ENCODE measurements around the gene APOC3. TPM values are rescaled to one million over a fixed set of nuclear protein-coding genes. Genes with fewer than 3 reads are reported as not detected.

Gene APOC3
- total and polyA plus RNA-seq, 11 donors = 0.39 to 9.9 TPM; not detected in 9

GRCh38 chr11:116804001-116804400 is 25.7 kb upstream of the APOC3 start:
- Histone ChIP-seq H3K4me1 (peaks cover 0 to 3% (median 0%) of the 10 kb centered on the region in 12 donors), H3K27ac (no peak overlapping the region), H3K9me3 (no peaks in the 10 kb centered on the region), H3K4me3 (no peak overlapping the region), H3K27me3 (no peaks in the 10 kb centered on the region), H3K36me3 (no peaks in the 10 kb centered on the region)
- WGBS, 4 donors = 55 to 61% (median 57%) methylated on average over 3 of the region's 3 CpGs
- DNase-seq = no peak
- intact Hi-C loops (cut with DNase I) = no loop called here
- no peak for TF ChIP-seq POLR2A (IDR thresholded peaks at IDR 0.05)
- TF ChIP-seq CTCF (IDR thresholded peaks at IDR 0.05) = no peak
- ATAC-seq = no peak

GRCh38 chr11:116807601-116808261 is 22.0 kb upstream of the APOC3 start:
- H3K4me1 ChIP-seq = no peaks in the 10 kb centered on the region
- no peaks in the 10 kb centered on the region for H3K27me3 ChIP-seq
- intact Hi-C loops (cut with DNase I) = no loop called here
- no peak for DNase-seq
- ATAC-seq = no peak
- TF ChIP-seq POLR2A (IDR thresholded peaks at IDR 0.05) (no peak), CTCF (IDR thresholded peaks at IDR 0.05) (no peak)
- H3K4me3 ChIP-seq = no peak overlapping the region
- no peaks in the 10 kb centered on the region for H3K9me3 ChIP-seq
- no peaks in the 10 kb centered on the region for H3K36me3 ChIP-seq
- WGBS, 4 donors = 84 to 91% (median 86%) methylated on average over 6 of the region's 6 CpGs
- H3K27ac ChIP-seq = no peak overlapping the region

GRCh38 chr11:116808262-116809175 is 21.2 kb upstream of the APOC3 start:
- Histone ChIP-seq H3K36me3 (no peaks in the 10 kb centered on the region), H3K4me1 (peaks cover 0 to under 1% (median 0%) of the 10 kb centered on the region in 12 donors), H3K27ac (no peak overlapping the region), H3K4me3 (no peak overlapping the region), H3K27me3 (no peaks in the 10 kb centered on the region), H3K9me3 (peaks cover 0 to 4% (median 0%) of the 10 kb centered on the region in 12 donors)
- TF ChIP-seq CTCF (IDR thresholded peaks at IDR 0.05) (no peak), POLR2A (IDR thresholded peaks at IDR 0.05) (no peak)
- no peak for DNase-seq
- intact Hi-C loops (cut with DNase I) = no loop called here
- ATAC-seq = no peak
- 81 to 86% (median 83%) methylated on average over 14 of the region's 14 CpGs for whole genome bisulfite sequencing, 4 donors

- no peaks in the 10 kb centered on the region for H3K27me3 ChIP-seq
- peaks cover 0 to 14% (median 0%) of the 10 kb centered on the region in 12 donors for H3K4me1 ChIP-seq
- ATAC-seq (no peak), DNase-seq (no peak)
- no peaks in the 10 kb centered on the region for H3K36me3 ChIP-seq
- 78 to 86% (median 82%) methylated on average over 3 of the region's 3 CpGs for WGBS, 4 donors
- H3K27ac ChIP-seq = no peak overlapping the region
- intact Hi-C loops (cut with DNase I) = no loop called here
- TF ChIP-seq CTCF (IDR thresholded peaks at IDR 0.05) (no peak), POLR2A (IDR thresholded peaks at IDR 0.05) (no peak)
- H3K4me3 ChIP-seq = no peak overlapping the region
- H3K9me3 ChIP-seq = peaks cover 0 to 4% (median 0%) of the 10 kb centered on the region in 12 donors
Observed at GRCh38 chr11:116811194-116811593, 18.5 kb upstream of the APOC3 start.
